ENCODE measurements around the gene IRF7.

Gene IRF7

DNA sequence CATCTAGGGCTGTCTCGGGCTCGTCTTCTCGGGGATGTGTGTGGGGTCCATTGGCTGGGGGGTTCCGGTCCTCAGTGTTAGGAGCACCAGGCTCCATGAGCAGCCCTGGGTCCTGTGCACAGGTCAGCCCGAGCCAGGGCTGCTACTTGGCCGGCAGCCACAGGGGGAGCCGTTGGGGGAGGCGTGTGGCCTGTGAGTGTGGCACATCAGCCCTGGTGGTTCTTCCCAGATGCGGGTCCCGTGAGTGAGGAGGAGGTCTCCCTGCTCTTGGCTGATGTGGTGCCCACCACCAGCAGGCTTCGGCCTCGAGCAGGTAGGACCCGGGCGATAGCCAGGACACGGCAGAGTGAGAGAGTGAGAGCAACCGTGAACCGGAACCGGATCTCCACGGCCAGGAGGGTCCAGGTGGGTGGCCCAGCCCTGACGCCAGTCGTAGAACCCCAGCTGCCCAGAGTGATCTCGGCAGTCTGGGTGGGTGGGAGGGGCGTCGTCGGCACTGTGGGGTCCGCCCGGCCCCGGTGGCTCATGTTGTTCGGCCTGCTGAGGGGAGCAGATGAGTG, 18.5 kb downstream of the IRF7 start:
- ATAC-seq (ENCODE audit: insufficient read depth, low read depth) = 0 out of 3 replicates have a peak, but pooled peaks have one; percentile 46
- Histone ChIP-seq H2AFZ (ENCODE audit: low read depth, low read length) (no peak overlapping the region), H3K4me2 (ENCODE audit: insufficient read depth, low read length) (no peak overlapping the region), H3K27me3 (ENCODE audit: insufficient read depth, low read length, poor library complexity) (no peaks in the 10 kb centered on the region), H3K9ac (ENCODE audit: low read depth, low read length) (no peak overlapping the region), H3K9me3 (ENCODE audit: insufficient read depth, low read length, severe bottlenecking) (no peaks in the 10 kb centered on the region), H3K4me1 (ENCODE audit: insufficient read depth, low read length) (no peaks in the 10 kb centered on the region), H3K4me3 (ENCODE audit: low read depth in 1 of 2, low read length in 2 of 2) (no peak overlapping the region), H4K20me1 (ENCODE audit: insufficient read depth, low read length) (peaks cover 56% of the 10 kb centered on the region), H3K79me2 (ENCODE audit: insufficient read depth, low read length) (peaks cover 44% of the 10 kb centered on the region), H3K36me3 (ENCODE audit: insufficient read depth, low read length) (peaks cover 95% of the 10 kb centered on the region), H3K27ac (ENCODE audit: low read length) (no peak overlapping the region)
- TF ChIP-seq CTCF (IDR thresholded peaks at IDR 0.05; ENCODE audit: borderline replicate concordance, extremely low read depth, low read length, poor library complexity, severe bottlenecking) (peak; percentile 44), EZH2 (IDR thresholded peaks at IDR 0.05; ENCODE audit: borderline replicate concordance, low read depth, low read length, severe bottlenecking) (no peak)
- DNase-seq = no peak

DNA sequence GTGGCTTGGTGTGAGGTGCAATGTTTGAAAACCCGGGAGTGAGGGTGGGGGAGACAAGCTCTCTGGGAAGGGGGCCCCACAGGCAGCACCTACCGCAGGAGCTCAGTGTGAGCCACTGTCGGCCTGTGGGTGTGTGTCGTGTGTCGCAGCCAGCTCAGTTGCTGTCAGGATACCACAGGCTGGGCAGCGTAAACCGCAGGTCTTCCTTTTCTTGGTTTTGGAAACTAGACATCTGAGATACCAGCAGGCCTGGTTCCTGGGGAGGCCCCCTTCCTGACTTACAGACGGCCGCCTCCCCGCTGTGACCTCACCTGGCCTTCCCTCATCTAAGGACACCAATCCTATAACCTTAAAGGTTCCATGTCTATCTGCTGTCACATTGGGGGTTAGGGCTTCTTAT, 19.4 kb downstream of the IRF7 start:
- no peaks in the 10 kb centered on the region for H3K4me1 ChIP-seq (ENCODE audit: insufficient read depth, low read length)
- H3K27ac ChIP-seq (ENCODE audit: low read length) = no peak overlapping the region
- TF ChIP-seq CTCF (IDR thresholded peaks at IDR 0.05; ENCODE audit: borderline replicate concordance, extremely low read depth, low read length, poor library complexity, severe bottlenecking) = no peak
- no peak for TF ChIP-seq EZH2 (IDR thresholded peaks at IDR 0.05; ENCODE audit: borderline replicate concordance, low read depth, low read length, severe bottlenecking)
- no peak overlapping the region for H3K4me2 ChIP-seq (ENCODE audit: insufficient read depth, low read length)
- H2AFZ ChIP-seq (ENCODE audit: low read depth, low read length) = no peak overlapping the region
- DNase-seq (no peak), ATAC-seq (ENCODE audit: insufficient read depth, low read depth) (no peak)
- no peak overlapping the region for H3K4me3 ChIP-seq (ENCODE audit: low read depth in 1 of 2, low read length in 2 of 2)
- peaks cover 93% of the 10 kb centered on the region for H3K36me3 ChIP-seq (ENCODE audit: insufficient read depth, low read length)
- H4K20me1 ChIP-seq (ENCODE audit: insufficient read depth, low read length) = peaks cover 51% of the 10 kb centered on the region
- no peaks in the 10 kb centered on the region for H3K9me3 ChIP-seq (ENCODE audit: insufficient read depth, low read length, severe bottlenecking)
- no peak overlapping the region for H3K9ac ChIP-seq (ENCODE audit: low read depth, low read length)
- peaks cover 43% of the 10 kb centered on the region for H3K79me2 ChIP-seq (ENCODE audit: insufficient read depth, low read length)
- no peaks in the 10 kb centered on the region for H3K27me3 ChIP-seq (ENCODE audit: insufficient read depth, low read length, poor library complexity)

GRCh38 chr11:595400-595799, 20.4 kb downstream of the IRF7 start:
- Histone ChIP-seq H3K9me3 (ENCODE audit: insufficient read depth, low read length, severe bottlenecking) (no peaks in the 10 kb centered on the region), H3K4me2 (ENCODE audit: insufficient read depth, low read length) (no peak overlapping the region), H3K79me2 (ENCODE audit: insufficient read depth, low read length) (peaks cover 43% of the 10 kb centered on the region), H3K36me3 (ENCODE audit: insufficient read depth, low read length) (peaks cover 96% of the 10 kb centered on the region), H3K4me1 (ENCODE audit: insufficient read depth, low read length) (no peaks in the 10 kb centered on the region), H2AFZ (ENCODE audit: low read depth, low read length) (no peak overlapping the region), H3K27ac (ENCODE audit: low read length) (no peak overlapping the region), H3K9ac (ENCODE audit: low read depth, low read length) (no peak overlapping the region), H4K20me1 (ENCODE audit: insufficient read depth, low read length) (peaks cover 51% of the 10 kb centered on the region), H3K4me3 (ENCODE audit: low read depth in 1 of 2, low read length in 2 of 2) (no peak overlapping the region), H3K27me3 (ENCODE audit: insufficient read depth, low read length, poor library complexity) (no peaks in the 10 kb centered on the region)
- TF ChIP-seq CTCF (IDR thresholded peaks at IDR 0.05; ENCODE audit: borderline replicate concordance, extremely low read depth, low read length, poor library complexity, severe bottlenecking) (no peak), EZH2 (IDR thresholded peaks at IDR 0.05; ENCODE audit: borderline replicate concordance, low read depth, low read length, severe bottlenecking) (no peak)
- DNase-seq (no peak), ATAC-seq (ENCODE audit: insufficient read depth, low read depth) (no peak)
